ENCODE measurements around the gene CLPSL2. TPM values are rescaled to one million over a fixed set of nuclear protein-coding genes. Genes with fewer than 3 reads are reported as not detected.

CLPSL2 gene
- total RNA-seq, 2 donors from 2014 or later: not detected

DNA sequence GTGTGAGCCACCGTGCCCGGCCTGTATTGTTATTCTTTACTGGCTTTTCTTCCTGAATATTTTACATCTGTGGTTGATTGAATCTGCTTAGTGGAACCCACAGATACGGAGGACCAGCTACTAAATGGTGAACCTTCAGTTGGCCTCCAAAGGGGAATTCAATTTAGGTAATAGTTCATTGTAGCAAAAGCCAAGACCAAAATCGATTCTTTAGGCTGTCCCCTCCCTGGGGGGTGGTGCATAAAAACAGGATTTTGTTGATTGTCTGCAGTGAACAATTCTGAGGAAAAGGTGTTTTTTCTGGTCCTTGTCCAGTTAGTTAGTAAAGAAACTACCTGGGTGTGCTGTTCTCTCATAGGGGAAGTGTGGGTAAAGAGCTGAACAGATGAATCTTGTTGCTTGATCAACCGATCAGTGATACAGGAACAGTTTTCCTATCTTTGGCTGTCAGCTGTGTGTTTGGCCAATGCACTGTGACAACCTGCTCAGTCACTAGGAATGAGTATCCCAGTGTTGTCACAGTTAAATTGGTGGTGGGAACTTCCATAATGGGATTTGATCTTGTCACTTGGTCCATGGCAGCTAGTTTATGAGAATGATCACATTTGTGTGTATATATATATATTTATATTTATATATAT, 48.3 kb downstream of the CLPSL2 start:
- Histone ChIP-seq H3K36me3 (replicated peaks in 1 of 2; ENCODE audit: insufficient read depth in 1 of 2, low read depth in 2 of 2) (no peaks in the 10 kb centered on the region), H3K27me3 (no peaks in the 10 kb centered on the region), H3K4me1 (no peaks in the 10 kb centered on the region), H3K4me3 (no peak overlapping the region), H3K9me3 (no peaks in the 10 kb centered on the region), H3K27ac (no peak overlapping the region)
- 84 to 91% methylated on average over 4 to 5 of the region's 5 CpGs for WGBS, 2 donors
- no peak for TF ChIP-seq POLR2A (IDR thresholded peaks at IDR 0.05)
- TF ChIP-seq, protein P1, sequence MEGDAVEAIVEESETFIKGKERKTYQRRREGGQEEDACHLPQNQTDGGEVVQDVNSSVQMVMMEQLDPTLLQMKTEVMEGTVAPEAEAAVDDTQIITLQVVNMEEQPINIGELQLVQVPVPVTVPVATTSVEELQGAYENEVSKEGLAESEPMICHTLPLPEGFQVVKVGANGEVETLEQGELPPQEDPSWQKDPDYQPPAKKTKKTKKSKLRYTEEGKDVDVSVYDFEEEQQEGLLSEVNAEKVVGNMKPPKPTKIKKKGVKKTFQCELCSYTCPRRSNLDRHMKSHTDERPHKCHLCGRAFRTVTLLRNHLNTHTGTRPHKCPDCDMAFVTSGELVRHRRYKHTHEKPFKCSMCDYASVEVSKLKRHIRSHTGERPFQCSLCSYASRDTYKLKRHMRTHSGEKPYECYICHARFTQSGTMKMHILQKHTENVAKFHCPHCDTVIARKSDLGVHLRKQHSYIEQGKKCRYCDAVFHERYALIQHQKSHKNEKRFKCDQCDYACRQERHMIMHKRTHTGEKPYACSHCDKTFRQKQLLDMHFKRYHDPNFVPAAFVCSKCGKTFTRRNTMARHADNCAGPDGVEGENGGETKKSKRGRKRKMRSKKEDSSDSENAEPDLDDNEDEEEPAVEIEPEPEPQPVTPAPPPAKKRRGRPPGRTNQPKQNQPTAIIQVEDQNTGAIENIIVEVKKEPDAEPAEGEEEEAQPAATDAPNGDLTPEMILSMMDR (IDR thresholded peaks at IDR 0.05): no peak
- ATAC-seq (no peak), DNase-seq (no peak)
- intact Hi-C loops (cut with DNase I): no loop called here

Other genes with a start within 250 kb of the CLPSL2 start
- 100 to 1,000 TPM; 133 to 138 TPM for gene FKBP5, start 87.7 kb upstream of the CLPSL2 start, total RNA-seq
- under 1 TPM in 1 of 2 donors, not detected in 1; 0.26 TPM for gene ARMC12, start 39.6 kb upstream of the CLPSL2 start, total RNA-seq
- 10 to 100 TPM in 1 of 2 donors, 1 to 10 TPM in 1; 7.8 to 11.9 TPM for gene CLPSL1, start 4.4 kb downstream of the CLPSL2 start, total RNA-seq
- over 10,000 TPM; 21,261 to 26,491 TPM for gene CLPS, start 20.7 kb downstream of the CLPSL2 start, total RNA-seq
- gene LHFPL5, start 28.8 kb downstream of the CLPSL2 start, total RNA-seq: 1 to 10 TPM; 5.6 to 6.2 TPM
- gene SRPK1, start 144.5 kb downstream of the CLPSL2 start, total RNA-seq: 10 to 100 TPM; 30.4 to 80.4 TPM
- gene SLC26A8, start 248.0 kb downstream of the CLPSL2 start, total RNA-seq: not detected

All from body of pancreas (tissue), 4 donors.